Hepatocyte (in vitro differentiated cells): ENCODE results near the gene FBN1. TPM values are rescaled to one million over a fixed set of nuclear protein-coding genes. Genes with fewer than 3 reads are reported as not detected.

ENCODE experiments used
- DNase-seq: peaks from one replicate; pipeline ENCODE4 v3.0.0-alpha.2; 2016; ENCODE audit warnings: low spot score
- H2AFZ ChIP-seq: fragments of 200-600 bp; sonication (generic); 2 replicates; pipeline ENCODE4 v1.6.0; 2016; ENCODE audit warnings: antibody characterized with exemption, mild to moderate bottlenecking
- H3K27ac ChIP-seq: fragments of 200-600 bp; sonication (generic); 2 replicates; pipeline ENCODE4 v1.5.1; 2016; ENCODE audit warnings: mild to moderate bottlenecking
- H3K27me3 ChIP-seq: fragments of 200-600 bp; sonication (generic); 2 replicates; pipeline ENCODE4 v1.6.1; 2016
- H3K36me3 ChIP-seq: fragments of 200-600 bp; sonication (generic); replicated peaks from 2 replicates; pipeline ENCODE4 v1.5.1; 2016; ENCODE audit warnings: low read depth; ENCODE audit not compliant: insufficient read depth
- H3K4me1 ChIP-seq: fragments of 200-600 bp; sonication (generic); 2 replicates; pipeline ENCODE4 v1.5.1; 2016; ENCODE audit warnings: mild to moderate bottlenecking, moderate library complexity; ENCODE audit not compliant: insufficient read depth
- H3K4me2 ChIP-seq: fragments of 200-600 bp; sonication (generic); 2 replicates; pipeline ENCODE4 v1.6.0; 2016
- H3K4me3 ChIP-seq: fragments of 200-600 bp; sonication (generic); 2 replicates; pipeline ENCODE4 v1.5.1; 2016; ENCODE audit warnings: mild to moderate bottlenecking
- H3K79me2 ChIP-seq: fragments of 200-600 bp; sonication (generic); 2 replicates; pipeline ENCODE4 v1.6.0; 2017; ENCODE audit warnings: mild to moderate bottlenecking
- H3K9me2 ChIP-seq: fragments of 200-600 bp; sonication (generic); replicated peaks from 2 replicates; pipeline ENCODE4 v1.6.0; 2017; ENCODE audit warnings: mild to moderate bottlenecking; ENCODE audit not compliant: insufficient read depth
- H3K9me3 ChIP-seq: fragments of 200-600 bp; sonication (generic); 2 replicates; pipeline ENCODE4 v1.5.1; 2016; ENCODE audit warnings: low read depth, mild to moderate bottlenecking
- H4K20me1 ChIP-seq: fragments of 200-600 bp; sonication (generic); 2 replicates; pipeline ENCODE4 v1.6.0; 2016; ENCODE audit warnings: mild to moderate bottlenecking; ENCODE audit not compliant: insufficient read depth, poor library complexity, severe bottlenecking
- CTCF ChIP-seq: fragments of 200-600 bp; sonication (generic); IDR thresholded peaks from 2 replicates; pipeline ENCODE4 v1.5.1; 2016; ENCODE audit warnings: antibody characterized with exemption, mild to moderate bottlenecking; ENCODE audit not compliant: poor library complexity
- EZH2 ChIP-seq: fragments of 200-600 bp; sonication (generic); IDR thresholded peaks from 2 replicates; pipeline ENCODE4 v1.6.1; 2016; ENCODE audit warnings: antibody characterized with exemption, mild to moderate bottlenecking, borderline replicate concordance
- EZH2phosphoT487 ChIP-seq: fragments of 200-600 bp; sonication (generic); IDR thresholded peaks from one replicate; pipeline ENCODE4 v1.6.1; 2018; ENCODE audit warnings: antibody characterized with exemption, mild to moderate bottlenecking, low read depth, moderate library complexity; ENCODE audit not compliant: unreplicated experiment, severe bottlenecking
- WGBS: methylation state at CpG from one replicate; pipeline ENCODE4 v1.1.6; 2016; ENCODE audit warnings: low lambda C conversion rate; ENCODE audit errors: missing lambda C conversion rate; 5-methylcytosine and 5-hydroxymethylcytosine counted together
- polyA plus RNA-seq: library from polyadenylated mRNA; unstranded; fragments of >200 nt; fragmentation: Nextera tagmentation; extraction: Ambion mirVana; gene quantifications from 2 replicates; pipeline ENCODE4 v1.2.1, GENCODE V29; 2016
- total RNA-seq: library from RNA; depleted of rRNA; stranded (reverse); fragments of >200 nt; gene quantifications from 2 replicates; pipeline ENCODE4 v1.2.3, GENCODE V29; 2014

The FBN1 gene
- total and polyA plus RNA-seq, 2 experiments from 2014 or later = 76.6 to 199 TPM

- peak overlapping the region; percentile 19 for H3K4me2 ChIP-seq
- no peaks in the 10 kb centered on the region for H3K36me3 ChIP-seq
- H3K79me2 ChIP-seq = peaks cover 10% of the 10 kb centered on the region
- H2AFZ ChIP-seq = no peak overlapping the region
- H3K9me2 ChIP-seq = no peaks in the 10 kb centered on the region
- H3K27me3 ChIP-seq = no peaks in the 10 kb centered on the region
- peaks cover 30% of the 10 kb centered on the region for H3K4me1 ChIP-seq
- H3K4me3 ChIP-seq = no peak overlapping the region
- H3K27ac ChIP-seq = peak overlapping the region; percentile 71
- TF ChIP-seq EZH2 = no peak
- TF ChIP-seq CTCF = no peak
- no peak for TF ChIP-seq EZH2phosphoT487
- 64% methylated on average over 1 of the region's 1 CpG for WGBS
- H4K20me1 ChIP-seq = no peaks in the 10 kb centered on the region
- no peaks in the 10 kb centered on the region for H3K9me3 ChIP-seq
- no peak for DNase-seq
These were observed 79.7 kb downstream of the FBN1 start for GRCh38 chr15:48565560-48566482.

DNA sequence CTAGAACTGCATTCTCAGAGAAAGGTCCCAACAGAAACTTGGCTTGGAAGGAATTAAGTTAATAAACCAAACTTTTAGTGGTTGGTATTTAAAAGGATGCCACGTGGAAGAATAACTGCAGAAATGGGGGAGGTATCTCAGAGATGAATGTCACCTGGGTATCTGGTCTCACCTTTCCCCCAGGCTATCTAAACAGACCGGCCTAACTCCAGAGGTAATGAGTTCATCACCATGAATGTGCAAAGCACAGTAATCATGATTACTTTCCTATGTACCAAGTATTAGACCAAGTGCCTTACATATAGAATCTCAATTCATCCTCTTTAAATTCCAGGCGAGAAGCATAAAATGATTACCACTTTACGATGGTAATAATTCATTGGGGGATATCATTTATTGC, 80.8 kb downstream of the FBN1 start:
- Histone ChIP-seq H3K9me3 (no peaks in the 10 kb centered on the region), H3K9me2 (no peaks in the 10 kb centered on the region), H3K27me3 (no peaks in the 10 kb centered on the region), H3K4me3 (no peak overlapping the region), H3K4me1 (peaks cover 30% of the 10 kb centered on the region), H2AFZ (no peak overlapping the region), H3K27ac (peak overlapping the region; percentile 71), H4K20me1 (no peaks in the 10 kb centered on the region), H3K79me2 (peaks cover 10% of the 10 kb centered on the region), H3K4me2 (peak overlapping the region; percentile 32), H3K36me3 (no peaks in the 10 kb centered on the region)
- TF ChIP-seq EZH2phosphoT487 (no peak), CTCF (no peak), EZH2 (no peak)
- no peak for DNase-seq
- 58% methylated on average over 4 of the region's 4 CpGs for WGBS

DNA sequence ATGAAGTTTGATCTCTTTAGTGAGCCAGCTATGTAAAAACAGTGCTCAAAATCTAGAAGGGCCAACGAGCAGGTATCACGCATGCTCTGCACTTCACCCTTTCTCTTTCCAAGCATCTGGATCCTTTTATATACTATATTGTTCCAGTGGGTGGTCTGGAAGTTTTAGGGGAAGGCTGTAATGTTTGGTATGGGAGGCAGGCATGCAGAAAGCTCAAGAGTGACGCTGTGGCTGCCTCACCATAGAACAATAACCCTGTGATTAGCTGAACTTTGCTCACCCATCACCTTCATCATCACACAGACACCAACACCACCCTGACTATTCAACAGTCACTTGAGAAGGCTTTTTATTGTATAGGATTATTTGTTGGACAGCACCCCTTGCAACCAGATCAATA, 81.6 kb downstream of the FBN1 start:
- H3K27me3 ChIP-seq = no peaks in the 10 kb centered on the region
- H3K4me1 ChIP-seq = peaks cover 32% of the 10 kb centered on the region
- DNase-seq = no peak

More for the DNA sequence above, 81.6 kb downstream of the FBN1 start:
- 48% methylated on average over 3 of the region's 3 CpGs for WGBS
- Histone ChIP-seq H3K9me3 (no peaks in the 10 kb centered on the region), H3K36me3 (no peaks in the 10 kb centered on the region), H3K4me3 (no peak overlapping the region), H3K4me2 (peak overlapping the region; percentile 32), H4K20me1 (no peaks in the 10 kb centered on the region), H3K27ac (peak overlapping the region; percentile 71), H2AFZ (no peak overlapping the region), H3K9me2 (no peaks in the 10 kb centered on the region), H3K79me2 (peaks cover 10% of the 10 kb centered on the region)
- TF ChIP-seq EZH2 (no peak), EZH2phosphoT487 (no peak), CTCF (no peak)
